GM18861 (cell line): ENCODE results near the gene PPP2R1B.

ENCODE experiments used
- ATAC-seq: cut with Tn5 transposase; IDR thresholded peaks from one replicate; pipeline ENCODE4 v1.9.1; 2021; ENCODE audit not compliant: unreplicated experiment

PPP2R1B gene

DNA sequence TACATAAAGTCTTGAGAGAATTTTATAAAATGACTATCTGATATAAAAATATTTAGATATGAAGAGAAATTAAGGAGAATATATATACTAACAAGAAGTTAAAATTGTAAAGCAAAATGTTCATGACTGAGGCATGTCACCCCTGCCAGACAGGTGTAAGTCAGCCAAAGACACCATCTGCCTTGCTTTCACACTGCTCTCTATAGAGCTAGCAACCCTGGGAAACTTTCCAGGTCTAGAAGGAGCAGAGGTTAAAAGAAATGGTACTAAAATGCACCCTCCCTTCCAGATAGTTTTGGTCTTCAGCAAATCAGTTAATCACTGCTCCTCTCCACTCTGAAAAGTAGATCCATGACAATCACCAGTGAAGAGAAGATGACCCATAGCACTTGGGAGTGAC is 16.5 kb downstream of the PPP2R1B start:
- ATAC-seq = no peak

DNA sequence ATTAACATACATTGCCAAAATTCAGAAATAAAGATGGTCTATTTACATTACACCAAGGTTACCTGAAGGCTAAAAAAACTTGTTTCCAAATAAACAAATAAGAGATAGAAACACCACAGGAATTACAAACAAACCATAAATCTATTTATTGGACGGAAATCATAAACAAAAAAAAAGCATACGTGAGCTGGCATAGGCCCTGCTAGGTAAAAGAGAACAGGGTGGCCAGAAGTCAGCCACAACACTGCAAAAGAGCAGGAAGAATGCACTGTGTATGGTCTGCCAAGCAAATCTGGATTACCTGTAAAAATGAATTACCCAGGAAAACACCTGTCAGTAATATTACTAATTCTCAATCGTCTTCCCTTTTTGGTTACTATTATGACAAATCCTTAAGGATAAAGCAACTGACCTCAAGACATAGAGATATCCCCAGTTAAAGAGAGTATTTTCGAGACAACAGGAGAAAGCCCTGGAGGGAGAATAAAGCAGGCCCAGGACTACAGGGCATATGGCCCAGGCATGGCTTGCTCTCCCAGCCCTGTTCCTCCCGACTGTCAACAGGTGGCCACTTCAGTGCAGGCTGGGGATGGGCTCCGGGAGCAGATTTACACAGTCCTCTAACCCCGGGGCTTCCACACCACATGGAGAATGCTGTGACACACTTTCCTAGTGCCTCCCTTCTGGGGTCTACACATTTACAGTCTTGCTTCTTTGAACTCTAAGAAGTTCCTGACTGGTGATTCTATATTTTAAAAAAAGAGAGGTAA is 18.0 kb downstream of the PPP2R1B start:
- ATAC-seq = no peak

DNA sequence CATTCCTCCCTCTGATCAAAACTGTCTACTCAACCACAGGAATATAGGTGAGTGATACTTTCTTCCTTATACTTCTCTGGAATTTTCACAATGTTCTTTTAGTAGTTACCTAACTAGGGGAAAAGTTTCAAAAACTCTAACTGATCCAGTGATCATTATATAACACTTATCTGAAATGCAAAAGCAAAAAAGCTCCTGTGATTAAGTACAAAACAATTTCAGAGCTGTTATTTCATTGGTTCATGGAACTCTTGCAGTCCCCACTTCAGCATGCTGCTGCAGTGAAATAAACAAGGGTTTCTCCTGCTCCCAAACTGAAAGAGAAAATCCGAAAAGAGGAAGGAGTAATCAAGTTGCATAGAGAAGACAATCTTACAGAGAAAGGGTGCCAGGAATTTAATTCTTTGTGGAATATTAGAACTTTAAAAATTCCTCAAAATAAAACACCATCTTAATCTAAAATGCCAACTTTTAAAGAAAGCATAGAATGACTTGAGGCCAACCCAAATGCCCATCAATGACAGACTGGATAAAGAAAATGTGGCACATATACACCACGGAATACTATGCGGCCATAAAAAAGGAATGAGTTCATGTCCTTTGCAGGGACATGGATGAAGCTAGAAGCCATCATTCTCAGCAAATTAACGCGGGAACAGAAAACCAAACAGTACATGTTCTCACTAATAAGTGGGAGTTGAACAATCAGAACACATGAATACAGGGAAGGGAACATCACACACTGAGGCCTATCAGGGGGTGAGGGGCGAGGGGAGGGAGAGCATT is 20.3 kb downstream of the PPP2R1B start:
- no peak for ATAC-seq

DNA sequence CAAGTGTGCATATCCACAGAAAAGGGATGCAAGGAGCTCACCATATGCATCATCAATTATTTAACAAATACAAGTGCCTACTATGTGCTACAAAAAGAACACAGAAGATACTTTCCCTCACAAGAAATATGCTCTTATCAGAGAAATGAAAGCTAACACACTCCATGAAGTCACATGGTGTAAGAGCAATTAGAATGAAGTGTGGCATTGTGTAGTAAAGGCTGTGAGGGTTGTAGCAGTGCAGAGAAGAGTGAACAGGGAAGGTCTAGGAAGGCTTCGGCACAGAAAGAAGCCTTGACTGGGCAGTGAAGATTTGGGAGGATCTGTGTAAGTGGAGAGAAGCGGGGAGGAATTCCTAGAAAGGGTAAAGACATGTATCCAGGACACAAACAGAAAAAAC is 22.5 kb downstream of the PPP2R1B start:
- ATAC-seq = no peak

DNA sequence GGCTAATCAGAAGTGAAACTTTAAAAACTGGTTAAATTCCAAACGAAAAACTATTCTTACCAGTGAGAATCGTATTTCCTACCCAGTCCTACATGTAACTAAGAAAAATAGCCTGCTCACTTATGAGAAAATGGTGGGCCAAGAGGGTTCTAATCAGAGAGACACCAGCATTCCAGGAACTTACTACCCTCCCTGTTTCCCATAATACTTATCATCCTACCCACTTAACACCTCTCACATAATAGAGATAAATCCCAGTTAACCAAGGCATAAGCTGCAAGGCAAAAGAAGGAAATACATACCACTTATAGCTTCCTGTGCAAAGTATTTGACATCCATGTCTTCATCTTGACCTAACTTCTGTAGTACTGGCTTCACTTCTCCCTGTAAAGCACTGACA is 24.4 kb downstream of the PPP2R1B start:
- ATAC-seq = no peak

DNA sequence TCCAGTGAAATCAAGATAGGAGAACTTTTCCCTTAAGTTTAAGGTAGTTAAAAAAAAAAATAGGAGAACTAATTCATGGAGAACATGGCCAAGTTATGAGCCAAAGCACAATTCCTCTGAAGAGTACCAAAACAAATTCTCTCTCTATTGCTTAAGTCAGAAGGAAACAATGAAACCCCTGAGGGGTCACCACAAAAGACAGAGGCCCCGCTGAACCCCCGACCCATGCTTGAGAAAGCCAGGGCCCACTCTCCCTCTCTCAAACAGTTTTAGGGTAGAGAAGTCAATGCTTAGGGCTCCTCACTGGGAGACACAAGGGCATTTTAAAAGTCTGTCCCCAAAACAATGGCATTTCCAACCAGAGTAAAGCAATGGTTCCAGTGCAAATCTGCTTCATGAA is 26.9 kb downstream of the PPP2R1B start:
- no peak for ATAC-seq

DNA sequence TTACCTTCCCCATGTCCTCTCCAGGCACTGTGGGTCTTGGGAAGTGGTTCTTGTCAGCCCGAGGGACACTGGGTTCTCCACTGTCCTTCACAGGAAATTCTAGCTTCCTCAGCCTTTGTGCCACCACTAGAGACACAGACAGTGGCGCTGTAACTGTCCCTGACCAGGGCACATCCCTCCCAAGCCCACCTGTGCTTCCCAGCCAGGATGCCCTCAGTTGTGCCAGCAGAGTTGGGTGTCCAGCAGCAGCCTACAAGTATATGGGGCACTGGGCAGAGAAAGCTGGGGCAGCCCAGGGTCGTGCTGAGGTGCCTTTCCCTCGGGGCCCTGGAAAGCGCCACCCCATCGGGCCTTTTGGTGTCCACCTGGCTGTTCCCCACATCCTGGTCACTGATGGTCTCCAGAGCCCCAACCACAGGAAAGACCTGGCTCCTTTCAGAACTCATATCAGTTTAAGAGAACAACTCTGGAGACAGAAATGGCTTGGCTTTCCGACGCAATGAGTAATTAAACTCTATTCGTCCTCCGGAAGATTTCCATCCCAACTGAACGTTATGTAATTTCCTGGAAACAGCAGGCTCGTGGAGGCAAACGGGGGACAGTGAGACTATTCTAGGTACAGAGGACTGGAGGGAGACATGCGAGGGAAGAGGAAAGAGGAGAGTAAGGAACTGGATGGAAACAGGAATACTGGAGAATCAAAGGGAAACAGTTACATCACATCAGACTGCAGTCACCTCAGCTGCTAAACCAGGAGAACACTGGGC is 28.6 kb downstream of the PPP2R1B start:
- no peak for ATAC-seq

- no peak for ATAC-seq
Measured at GRCh38 chr11:111736621-111737443, 29.4 kb downstream of the PPP2R1B start.

- ATAC-seq = no peak
Measured at GRCh38 chr11:111736181-111736590, 30.0 kb downstream of the PPP2R1B start.

GRCh38 chr11:111735262-111736116 is 30.7 kb downstream of the PPP2R1B start:
- ATAC-seq = no peak

- ATAC-seq = no peak
Measured at GRCh38 chr11:111734954-111735261, 31.3 kb downstream of the PPP2R1B start.

DNA sequence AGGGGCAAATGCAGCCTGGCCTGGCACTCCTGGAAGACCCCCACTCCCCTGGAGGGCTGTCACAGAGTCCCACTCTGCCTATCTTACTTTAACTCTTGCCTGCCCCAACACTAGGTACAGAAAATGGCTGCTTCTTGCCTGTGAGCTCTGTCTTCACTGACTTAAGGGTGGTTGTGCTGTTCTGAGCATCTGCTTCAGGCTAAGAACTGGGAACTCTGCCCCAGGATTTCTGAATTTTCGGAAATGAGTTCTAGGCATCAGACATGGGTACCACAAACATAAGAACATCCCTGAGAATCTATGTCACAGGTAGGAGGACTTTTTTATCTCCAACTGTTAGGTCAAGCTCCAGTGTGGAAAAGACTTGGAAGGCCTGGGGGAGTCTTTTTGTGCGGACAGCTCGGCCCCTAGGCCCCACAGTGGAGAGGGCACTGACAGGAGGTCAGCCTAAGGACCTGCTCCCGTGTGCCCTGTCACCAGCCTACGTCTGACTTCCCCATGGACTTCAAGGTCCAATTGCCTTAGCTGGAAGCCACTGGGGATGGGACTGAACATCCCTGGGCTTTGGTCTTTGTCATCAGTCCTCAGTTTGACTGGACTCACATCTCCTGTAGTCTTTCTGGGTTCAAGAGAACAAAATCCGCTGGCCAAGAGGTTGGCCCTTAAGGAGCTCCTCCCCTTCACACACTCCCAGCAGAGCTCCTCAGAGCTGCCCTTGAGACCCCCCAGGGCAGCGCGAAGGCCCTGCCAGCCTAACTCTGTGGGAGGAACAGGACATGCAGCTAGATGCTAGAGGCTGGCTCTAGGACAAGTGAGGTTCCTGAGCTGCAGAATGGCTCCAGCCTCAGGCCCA is 31.9 kb downstream of the PPP2R1B start:
- ATAC-seq = no peak

DNA sequence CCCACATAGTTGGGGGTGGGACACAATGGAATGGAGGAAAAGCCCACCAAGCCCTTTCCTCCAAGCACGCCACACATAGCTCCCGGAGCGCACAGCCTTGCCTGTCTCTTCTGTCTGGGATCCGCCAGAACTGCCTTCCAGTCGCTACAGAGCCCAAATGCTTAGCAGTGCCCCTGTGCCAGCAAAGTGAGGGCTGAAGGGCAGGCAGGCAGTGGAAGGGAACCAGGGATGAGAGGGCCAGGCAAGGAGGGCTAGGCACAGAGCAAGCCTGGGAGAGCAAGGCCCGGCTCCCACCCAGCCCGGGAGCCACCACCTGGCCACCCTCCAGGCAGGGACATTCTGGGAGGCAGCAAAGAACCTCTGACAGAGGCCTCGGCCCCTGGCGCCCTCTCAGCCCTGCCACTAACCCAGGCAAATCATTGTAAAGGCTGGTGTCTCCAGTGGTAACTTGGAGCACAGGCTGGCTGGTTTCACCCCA is 32.5 kb downstream of the PPP2R1B start:
- no peak for ATAC-seq

DNA sequence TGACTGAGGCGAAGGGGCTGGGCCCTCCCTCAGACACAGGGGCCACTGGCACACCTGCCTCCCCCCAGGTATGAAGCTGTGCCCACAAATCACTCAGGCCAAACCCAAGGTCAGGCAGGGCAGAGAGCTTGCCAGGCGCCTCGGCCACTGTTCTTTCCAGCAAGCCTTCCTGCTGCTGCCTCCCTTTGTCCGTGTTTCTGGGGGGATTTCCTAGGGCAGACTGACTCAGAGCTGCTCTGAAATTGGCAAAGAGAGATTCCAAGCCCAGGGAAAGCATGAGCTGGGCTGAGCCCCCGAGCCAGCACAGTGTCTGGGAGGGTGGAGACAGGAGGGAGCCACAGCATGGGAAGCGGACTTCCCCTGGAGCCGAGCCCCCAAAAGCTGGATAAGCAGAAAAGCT is 33.2 kb downstream of the PPP2R1B start:
- no peak for ATAC-seq

- ATAC-seq = no peak
Measured at GRCh38 chr11:111731821-111732220, 34.4 kb downstream of the PPP2R1B start.

- ATAC-seq = no peak
Measured at GRCh38 chr11:111730871-111731591, 35.2 kb downstream of the PPP2R1B start.

DNA sequence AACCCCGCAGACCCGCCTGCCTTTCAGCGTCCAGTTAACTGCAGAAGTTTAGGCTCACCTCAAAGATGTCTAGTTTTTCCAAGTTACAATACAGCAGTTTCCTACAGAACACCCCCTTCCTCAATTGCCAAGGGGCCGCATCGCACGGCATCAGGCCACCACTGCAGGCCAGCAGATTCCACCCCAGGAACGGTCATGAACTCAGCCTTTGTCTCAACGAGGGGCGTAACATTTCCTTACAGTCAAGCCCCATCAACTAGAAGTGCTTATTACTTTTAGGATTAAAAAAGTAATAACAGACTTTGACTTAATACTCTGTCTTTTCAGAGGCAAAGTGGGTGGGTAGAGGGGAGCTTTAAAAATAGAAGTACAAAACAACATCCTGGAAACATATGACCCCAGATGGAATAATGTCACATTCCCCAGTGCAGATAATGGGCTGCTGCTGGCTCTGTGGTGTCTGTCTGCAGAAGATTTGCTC is 36.3 kb downstream of the PPP2R1B start:
- ATAC-seq = no peak
